Lung (tissue), 12 donors: ENCODE results near the gene PCDHGA8. TPM values are rescaled to one million over a fixed set of nuclear protein-coding genes. Genes with fewer than 3 reads are reported as not detected.

Experiments used
- ATAC-seq: fragments of 200-7000 bp; cut with Tn5 transposase; one replicate; pipeline ENCODE4 v1.9.1; 2020; ENCODE audit warnings: moderate number of reproducible peaks; ENCODE audit not compliant: insufficient read depth, low FRiP score
- DNase-seq, 3 donors: peaks; one replicate each; pipeline ENCODE4 v3.0.0-alpha.2; 2013 to 2017
- H3K27ac ChIP-seq, 2 donors: one replicate each; pipeline ENCODE4 v1.5.1; 2013; ENCODE audit warnings: mild to moderate bottlenecking in 2 of 2, moderate library complexity in 2 of 2, control low read depth in 1 of 2, inconsistent platforms in 1 of 2, low read depth in 1 of 2, low read length in 1 of 2
- H3K27me3 ChIP-seq, 3 donors: one replicate each; pipeline ENCODE4 v1.5.1; 2013; ENCODE audit warnings: low read length in 2 of 3; ENCODE audit not compliant: control insufficient read depth in 3 of 3, insufficient read depth in 3 of 3
- H3K36me3 ChIP-seq, 4 donors: one replicate each; pipeline ENCODE4 v1.5.1; 2013; ENCODE audit warnings: low read length in 4 of 4, mild to moderate bottlenecking in 1 of 4, moderate library complexity in 1 of 4; ENCODE audit not compliant: control insufficient read depth in 4 of 4, insufficient read depth in 4 of 4
- H3K4me1 ChIP-seq, 5 donors: one replicate each; pipeline ENCODE4 v1.5.1; 2013; ENCODE audit warnings: low read length in 5 of 5, mild to moderate bottlenecking in 2 of 5, moderate library complexity in 1 of 5; ENCODE audit not compliant: control insufficient read depth in 5 of 5, insufficient read depth in 5 of 5
- H3K4me3 ChIP-seq: one replicate; pipeline ENCODE4 v1.5.1; 2013; ENCODE audit warnings: mild to moderate bottlenecking, control low read depth, moderate library complexity
- H3K9ac ChIP-seq, 2 donors: one replicate each; pipeline ENCODE4 v1.5.1; 2013; ENCODE audit warnings: low read length in 2 of 2, control low read depth in 1 of 2; ENCODE audit not compliant: insufficient read depth in 1 of 2
- H3K9me3 ChIP-seq, 4 donors: one replicate each; pipeline ENCODE4 v1.5.1; 2013; ENCODE audit warnings: low read length in 3 of 4, mild to moderate bottlenecking in 1 of 4, moderate library complexity in 1 of 4; ENCODE audit not compliant: control insufficient read depth in 4 of 4, insufficient read depth in 3 of 4
- CTCF ChIP-seq: IDR thresholded peaks from 2 replicates; pipeline ENCODE4 v1.5.1; 2012; ENCODE audit warnings: mild to moderate bottlenecking; ENCODE audit errors: control extremely low read depth, extremely low read depth
- WGBS, 2 donors: extraction: QIAGEN DNeasy Blood & Tissue Kit; methylation state at CpG; one replicate each; pipeline ENCODE4 v1.1.7; 2013; 5-methylcytosine and 5-hydroxymethylcytosine counted together
- polyA plus RNA-seq, 2 donors: library from polyadenylated mRNA; stranded (reverse); fragments of 200-250 nt; gene quantifications; one replicate each; pipeline ENCODE4 v1.2.1, GENCODE V29; 2013
- total RNA-seq, 2 donors: library from RNA; depleted of rRNA in 1 of 2; stranded (reverse); fragments of >200 nt in 1 of 2; gene quantifications; one replicate each; pipeline ENCODE4 v1.2.1, GENCODE V29; 2014 to 2021
- donor health status: control.
- donor health status: control.
- donor health status: Bipolar disorder and iron deficiency.
- donor health status: healthy.
- donor health status: DM: yes; HTN: yes; CAD: no.

Gene PCDHGA8
- total and polyA plus RNA-seq, 4 donors: 0.06 to 7.3 (median 1.1) TPM

- Histone ChIP-seq H3K4me1 (no peaks in the 10 kb centered on the region), H3K9me3 (peaks cover 8 to 44% (median 26%) of the 10 kb centered on the region in 4 donors), H3K27me3 (no peaks in the 10 kb centered on the region), H3K36me3 (no peaks in the 10 kb centered on the region), H3K27ac (no peak overlapping the region), H3K9ac (no peak overlapping the region), H3K4me3 (no peak overlapping the region)
- DNase-seq (no peak), ATAC-seq (no peak)
- TF ChIP-seq CTCF: no peak
- 31 to 39% methylated on average over 29 to 35 of the region's 36 CpGs for WGBS, 2 donors
Observed at GRCh38 chr5:141351591-141351990, 40.8 kb upstream of the PCDHGA8 start.

- Histone ChIP-seq H3K4me1 (no peaks in the 10 kb centered on the region), H3K27me3 (no peaks in the 10 kb centered on the region), H3K9ac (no peak within 1 kb of the TSS), H3K27ac (no peak within 1 kb of the TSS), H3K9me3 (peaks cover 11 to 47% (median 26%) of the 10 kb centered on the region in 4 donors), H3K4me3 (no peak within 1 kb of the TSS), H3K36me3 (no peaks in the 10 kb centered on the region)
- no peak for ATAC-seq
- DNase-seq: peak in 1 of 3 donors; percentile 6
- TF ChIP-seq CTCF: no peak
- WGBS, 2 donors: 15% methylated on average over 29 of the region's 29 CpGs
Observed at GRCh38 chr5:141354900-141355469, 37.4 kb upstream of the PCDHGA8 start, which contains the start of gene PCDHGA4. Gene PCDHGA4, plus strand, starts transcription at chr5:141355021. Its CDS starts 87 bp downstream, at chr5:141355108.

GRCh38 chr5:141355641-141356040, 36.8 kb upstream of the PCDHGA8 start:
- Histone ChIP-seq H3K4me1 (no peaks in the 10 kb centered on the region), H3K27me3 (no peaks in the 10 kb centered on the region), H3K4me3 (no peak overlapping the region), H3K27ac (no peak overlapping the region), H3K9me3 (peaks cover 11 to 48% (median 27%) of the 10 kb centered on the region in 4 donors), H3K36me3 (peaks cover 0 to 3% (median 0%) of the 10 kb centered on the region in 4 donors), H3K9ac (no peak overlapping the region)
- 49 to 50% methylated on average over 24 of the region's 24 CpGs for WGBS, 2 donors
- TF ChIP-seq CTCF: no peak
- DNase-seq (no peak), ATAC-seq (no peak)

- no peaks in the 10 kb centered on the region for H3K27me3 ChIP-seq
- ATAC-seq (no peak), DNase-seq (no peak)
- peaks cover 11 to 49% (median 27%) of the 10 kb centered on the region in 4 donors for H3K9me3 ChIP-seq
- no peak overlapping the region for H3K27ac ChIP-seq
- H3K4me1 ChIP-seq: no peaks in the 10 kb centered on the region
- no peak overlapping the region for H3K9ac ChIP-seq
- H3K4me3 ChIP-seq: no peak overlapping the region
- no peak for TF ChIP-seq CTCF
- H3K36me3 ChIP-seq: peaks cover 0 to 3% (median 0%) of the 10 kb centered on the region in 4 donors
- 66 to 77% methylated on average over 5 of the region's 5 CpGs for WGBS, 2 donors
Observed at GRCh38 chr5:141356133-141356532, 36.3 kb upstream of the PCDHGA8 start.
